LNCAP (cell line): Measurements from ENCODE around the gene TMEM170A.

ENCODE experiments used
- CTCF ChIP-seq: fragments of 450-650 bp; IDR thresholded peaks from 2 replicates; pipeline ENCODE4 v1.5.1; 2017; ENCODE audit warnings: mild to moderate bottlenecking

The TMEM170A gene

DNA sequence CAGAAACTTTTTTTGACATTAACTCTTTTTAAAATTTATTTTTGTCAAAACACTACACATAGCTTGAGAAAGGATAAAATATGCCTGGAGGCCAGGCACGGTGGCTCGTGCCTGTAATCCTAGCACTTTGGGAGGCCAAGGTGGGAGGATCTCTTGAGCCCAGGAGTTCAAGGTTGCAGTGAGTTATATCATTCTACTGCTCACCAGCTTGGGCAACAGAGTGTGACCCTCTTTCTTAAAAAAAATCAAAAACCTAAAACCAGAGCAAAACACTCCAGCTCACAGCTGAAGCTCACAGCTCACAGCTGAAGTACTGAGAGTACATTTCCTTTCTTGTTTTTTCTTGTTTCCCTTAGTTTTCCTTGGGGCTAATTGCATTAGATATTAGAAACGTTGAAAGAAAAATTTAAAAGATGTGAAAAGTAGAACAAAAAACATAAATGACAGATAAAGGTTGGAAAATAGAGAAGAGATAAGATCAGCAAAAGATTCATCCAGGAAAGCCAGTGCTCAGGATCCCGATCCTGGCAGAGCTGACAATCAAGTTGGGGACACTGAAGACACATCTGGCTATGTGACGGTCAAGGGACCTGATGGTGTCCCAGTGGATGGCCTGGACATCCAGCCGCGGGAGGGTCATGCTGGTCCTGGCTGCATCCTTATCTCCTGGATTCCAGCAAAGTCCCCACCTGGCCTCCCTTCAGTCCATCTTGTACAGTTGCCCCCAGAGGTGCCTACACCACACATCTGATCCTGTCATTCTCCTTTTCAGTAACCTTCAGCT lies 20.9 kb upstream of the TMEM170A start:
- TF ChIP-seq CTCF: no peak

DNA sequence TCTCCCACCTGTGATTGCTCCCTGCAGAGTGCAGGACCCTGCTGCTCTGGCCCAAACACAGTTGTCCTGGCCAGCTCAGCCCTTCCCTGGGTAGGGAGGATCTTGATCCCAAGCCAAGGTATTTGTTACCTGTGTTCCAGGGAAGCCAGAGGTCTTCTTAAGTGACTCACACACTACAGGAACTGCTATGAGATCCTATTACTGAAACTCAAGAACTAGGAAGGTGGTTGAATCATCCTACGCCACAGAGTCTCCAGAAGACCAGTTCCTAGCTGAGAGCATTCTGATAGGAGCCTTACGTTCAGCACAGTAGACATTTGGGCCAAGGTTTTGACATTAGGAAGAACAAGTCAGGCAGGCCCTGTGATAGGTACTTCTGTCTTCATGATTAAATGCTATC lies 18.7 kb upstream of the TMEM170A start:
- no peak for TF ChIP-seq CTCF

GRCh38 chr16:75482434-75483205 lies 18.1 kb upstream of the TMEM170A start:
- no peak for TF ChIP-seq CTCF

DNA sequence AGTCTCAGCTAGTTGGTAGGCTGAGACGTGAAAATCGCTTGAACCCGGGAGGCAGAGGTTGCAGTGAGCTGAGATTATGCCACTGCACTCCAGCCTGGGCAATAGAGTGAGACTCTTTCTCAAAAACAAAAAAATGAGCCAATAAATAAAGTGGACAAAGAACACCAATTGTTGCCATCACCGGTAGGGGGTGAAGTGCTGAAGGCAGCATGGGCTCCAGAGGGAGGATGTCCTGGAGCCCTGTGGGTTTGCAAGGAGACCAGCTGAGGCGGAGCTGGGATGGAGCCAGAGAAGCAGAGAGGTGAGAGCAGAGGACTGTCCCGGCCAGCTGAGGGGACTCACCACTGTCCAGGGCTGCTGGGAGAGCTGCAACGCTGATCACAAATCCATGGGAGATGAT lies 17.0 kb upstream of the TMEM170A start:
- no peak for TF ChIP-seq CTCF

DNA sequence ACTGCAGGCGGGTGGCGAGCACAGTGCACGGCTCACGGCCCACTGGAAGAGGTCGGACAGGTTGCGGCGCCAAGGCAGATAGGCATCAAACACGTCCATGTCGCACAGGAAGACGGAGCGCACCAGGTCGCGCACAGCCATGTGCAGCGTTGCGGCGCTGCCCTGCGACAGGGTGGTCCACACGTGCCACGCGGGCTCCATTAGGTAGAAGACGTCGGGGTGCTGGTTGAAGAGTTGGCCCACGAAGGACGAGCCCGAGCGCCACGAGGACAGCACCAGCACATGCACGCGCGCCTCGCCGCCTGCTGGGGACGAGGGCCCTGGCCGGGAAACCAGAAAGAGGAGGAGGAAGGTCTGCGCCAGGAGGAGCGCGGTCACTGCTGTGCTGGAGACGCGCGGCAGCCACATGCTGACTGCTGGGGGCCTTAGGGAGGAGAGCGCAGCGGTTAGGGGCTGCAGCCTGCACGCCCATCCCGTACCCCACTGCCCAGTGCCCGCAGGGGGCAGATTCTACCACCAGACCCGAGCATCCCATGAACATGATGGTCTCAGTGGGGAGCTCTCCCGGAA lies 15.0 kb upstream of the TMEM170A start:
- TF ChIP-seq CTCF: no peak

DNA sequence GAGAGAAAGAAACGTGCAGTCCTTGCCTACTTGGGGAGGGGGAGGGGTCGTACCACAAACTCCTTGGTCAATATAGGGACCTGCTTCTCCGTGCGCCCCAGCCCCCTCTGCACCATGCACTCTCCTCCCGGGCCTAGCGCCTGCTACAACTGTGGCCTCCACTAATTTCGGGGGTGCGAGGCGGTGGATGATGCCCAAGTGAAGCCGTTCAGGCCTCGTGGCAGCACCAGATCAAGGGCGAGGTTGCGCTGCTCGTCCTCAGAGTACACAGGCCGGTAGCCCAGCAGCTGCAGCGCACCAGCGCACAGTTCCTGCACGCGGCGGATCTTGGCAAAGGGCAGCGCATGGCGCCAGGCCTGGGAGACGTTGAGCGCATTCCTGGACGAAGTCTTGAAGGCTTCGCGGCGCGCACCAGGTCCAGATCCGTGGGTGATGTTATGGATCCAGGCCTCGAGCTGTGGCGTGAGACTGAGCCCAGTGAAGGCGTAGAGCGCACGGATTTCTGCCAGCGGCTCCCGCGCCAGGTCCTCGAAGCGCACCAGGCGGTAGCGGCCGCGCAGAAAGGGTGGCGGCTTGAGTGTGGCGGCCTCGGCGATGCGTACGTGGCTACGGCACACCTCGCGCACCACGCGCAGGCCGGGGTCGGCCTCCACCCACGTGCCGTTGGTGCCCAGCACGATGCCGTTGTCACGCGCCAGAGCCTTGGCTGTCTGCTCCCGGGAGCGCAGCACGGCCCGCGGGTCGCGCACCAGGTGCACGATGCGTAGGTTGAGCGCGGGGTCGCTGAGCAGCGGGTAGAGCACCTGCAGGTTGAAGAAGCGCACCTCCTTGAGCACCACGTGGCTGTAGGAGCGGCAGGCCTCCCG lies 14.2 kb upstream of the TMEM170A start:
- no peak for TF ChIP-seq CTCF
